Astrocyte (in vitro differentiated cells and primary cell): ENCODE data around the gene TBL1XR1. TPM values are rescaled to one million over a fixed set of nuclear protein-coding genes. Genes with fewer than 3 reads are reported as not detected.

Experiments
- DNase-seq: peaks from one replicate; pipeline ENCODE4 v3.0.0-alpha.2; 2010; ENCODE audit warnings: low read depth
- FAIRE-seq: peaks from 2 replicates; lab custom pipeline; 2011; peaks lifted over from hg19 to GRCh38; lab: Jason Lieb, UNC
- H2AFZ ChIP-seq: 2 replicates; pipeline ENCODE4 v1.6.0; 2012; ENCODE audit warnings: low read depth, low read length, inconsistent platforms
- H3K27ac ChIP-seq: 2 replicates; pipeline ENCODE4 v1.5.1; 2011; ENCODE audit warnings: low read depth, low read length, inconsistent platforms
- H3K27me3 ChIP-seq: 2 replicates; pipeline ENCODE4 v1.6.0; 2011; ENCODE audit warnings: low read length, inconsistent platforms; ENCODE audit not compliant: insufficient read depth
- H3K36me3 ChIP-seq: 2 replicates; pipeline ENCODE4 v1.5.1; 2011; ENCODE audit warnings: low read length, inconsistent platforms; ENCODE audit not compliant: insufficient read depth
- H3K4me1 ChIP-seq: 2 replicates; pipeline ENCODE4 v1.5.1; 2011; ENCODE audit warnings: low read length, inconsistent platforms; ENCODE audit not compliant: insufficient read depth
- H3K4me2 ChIP-seq: 2 replicates; pipeline ENCODE4 v1.6.0; 2012; ENCODE audit warnings: low read length, inconsistent platforms
- H3K4me3 ChIP-seq: 2 replicates; pipeline ENCODE4 v1.5.1; 2011; ENCODE audit warnings: low read depth, mild to moderate bottlenecking, low read length, inconsistent platforms; ENCODE audit not compliant: insufficient read depth
- H3K79me2 ChIP-seq: 2 replicates; pipeline ENCODE4 v1.6.0; 2012; ENCODE audit warnings: mild to moderate bottlenecking, low read length, inconsistent platforms; ENCODE audit not compliant: insufficient read depth
- H3K9ac ChIP-seq: 2 replicates; pipeline ENCODE4 v1.6.0; 2012; ENCODE audit warnings: mild to moderate bottlenecking, low read length, inconsistent platforms
- H3K9me3 ChIP-seq: 2 replicates; pipeline ENCODE4 v1.5.1; 2012; ENCODE audit warnings: low read depth, mild to moderate bottlenecking, low read length, inconsistent platforms; ENCODE audit not compliant: insufficient read depth
- H4K20me1 ChIP-seq: 2 replicates; pipeline ENCODE4 v1.6.0; 2012; ENCODE audit warnings: low read length, inconsistent platforms; ENCODE audit not compliant: insufficient read depth
- H3K27ac Mint-ChIP-seq: one replicate; pipeline ENCODE4 v1.8.0; 2021; ENCODE audit warnings: mild to moderate bottlenecking, mixed read lengths; ENCODE audit not compliant: unreplicated experiment
- H3K27me3 Mint-ChIP-seq: one replicate; pipeline ENCODE4 v1.8.0; 2021; ENCODE audit warnings: low read depth, mixed read lengths; ENCODE audit not compliant: unreplicated experiment
- H3K36me3 Mint-ChIP-seq: one replicate; pipeline ENCODE4 v1.8.0; 2021; ENCODE audit warnings: low read depth, mixed read lengths; ENCODE audit not compliant: unreplicated experiment
- H3K4me1 Mint-ChIP-seq: one replicate; pipeline ENCODE4 v1.8.0; 2021; ENCODE audit warnings: low read depth, mixed read lengths; ENCODE audit not compliant: unreplicated experiment
- H3K4me3 Mint-ChIP-seq: one replicate; pipeline ENCODE4 v1.8.0; 2021; ENCODE audit warnings: mild to moderate bottlenecking, moderate library complexity, mixed read lengths; ENCODE audit not compliant: unreplicated experiment
- H3K9me3 Mint-ChIP-seq: one replicate; pipeline ENCODE4 v1.8.0; 2021; ENCODE audit warnings: mild to moderate bottlenecking, mixed read lengths; ENCODE audit not compliant: unreplicated experiment
- EZH2 ChIP-seq: IDR thresholded peaks from 2 replicates; pipeline ENCODE4 v1.6.1; 2012; ENCODE audit warnings: mild to moderate bottlenecking, low read length, inconsistent platforms; ENCODE audit not compliant: insufficient read depth
- total RNA-seq: library from RNA; stranded (reverse); gene quantifications from 2 replicates; pipeline ENCODE4 v1.2.1, GENCODE V29; 2021
- TF ChIP-seq, protein P1 (sequence below): IDR thresholded peaks from 2 replicates; pipeline ENCODE4 v1.5.1; 2011; ENCODE audit warnings: low read depth, mild to moderate bottlenecking, inconsistent platforms, low read length, moderate library complexity; ENCODE audit not compliant: insufficient read depth

TBL1XR1 gene
- total RNA-seq, 1 donor from 2014 or later = 140 TPM

DNA sequence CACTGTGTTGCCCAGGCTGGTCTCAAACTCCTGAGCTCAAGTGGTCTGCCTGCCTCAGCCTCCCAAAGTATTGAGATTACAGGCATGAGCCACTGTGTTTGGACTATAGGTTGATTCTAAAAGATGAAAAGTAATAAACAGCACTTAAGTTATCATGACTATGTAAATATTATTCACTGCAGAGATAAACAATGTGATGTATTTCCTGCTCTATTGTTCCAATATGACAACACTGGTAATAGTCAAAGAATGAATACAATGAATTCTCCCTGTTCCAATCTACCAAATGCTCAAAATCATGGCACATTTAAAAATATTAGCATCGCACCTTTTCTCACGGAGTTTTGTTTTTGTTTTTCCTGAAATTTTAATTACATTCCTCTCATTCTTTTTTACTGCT lies 36.8 kb upstream of the TBL1XR1 start:
- Histone ChIP-seq H3K4me1 (no peaks in the 10 kb centered on the region), H4K20me1 (no peaks in the 10 kb centered on the region), H3K9ac (no peak overlapping the region), H3K4me3 (no peak overlapping the region), H3K27ac (no peak overlapping the region), H3K79me2 (no peaks in the 10 kb centered on the region), H2AFZ (no peak overlapping the region), H3K36me3 (no peaks in the 10 kb centered on the region), H3K9me3 (no peaks in the 10 kb centered on the region), H3K27me3 (no peaks in the 10 kb centered on the region), H3K4me2 (no peak overlapping the region)
- TF ChIP-seq, protein P1, sequence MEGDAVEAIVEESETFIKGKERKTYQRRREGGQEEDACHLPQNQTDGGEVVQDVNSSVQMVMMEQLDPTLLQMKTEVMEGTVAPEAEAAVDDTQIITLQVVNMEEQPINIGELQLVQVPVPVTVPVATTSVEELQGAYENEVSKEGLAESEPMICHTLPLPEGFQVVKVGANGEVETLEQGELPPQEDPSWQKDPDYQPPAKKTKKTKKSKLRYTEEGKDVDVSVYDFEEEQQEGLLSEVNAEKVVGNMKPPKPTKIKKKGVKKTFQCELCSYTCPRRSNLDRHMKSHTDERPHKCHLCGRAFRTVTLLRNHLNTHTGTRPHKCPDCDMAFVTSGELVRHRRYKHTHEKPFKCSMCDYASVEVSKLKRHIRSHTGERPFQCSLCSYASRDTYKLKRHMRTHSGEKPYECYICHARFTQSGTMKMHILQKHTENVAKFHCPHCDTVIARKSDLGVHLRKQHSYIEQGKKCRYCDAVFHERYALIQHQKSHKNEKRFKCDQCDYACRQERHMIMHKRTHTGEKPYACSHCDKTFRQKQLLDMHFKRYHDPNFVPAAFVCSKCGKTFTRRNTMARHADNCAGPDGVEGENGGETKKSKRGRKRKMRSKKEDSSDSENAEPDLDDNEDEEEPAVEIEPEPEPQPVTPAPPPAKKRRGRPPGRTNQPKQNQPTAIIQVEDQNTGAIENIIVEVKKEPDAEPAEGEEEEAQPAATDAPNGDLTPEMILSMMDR = no peak
- TF ChIP-seq EZH2 = no peak
- Mint-ChIP-seq H3K27me3 (no peaks in the 10 kb centered on the region), H3K4me3 (no peak overlapping the region), H3K36me3 (peaks cover 2% of the 10 kb centered on the region), H3K9me3 (peaks cover 2% of the 10 kb centered on the region), H3K4me1 (no peaks in the 10 kb centered on the region), H3K27ac (no peak overlapping the region)
- DNase-seq = no peak
- no peak for FAIRE-seq

DNA sequence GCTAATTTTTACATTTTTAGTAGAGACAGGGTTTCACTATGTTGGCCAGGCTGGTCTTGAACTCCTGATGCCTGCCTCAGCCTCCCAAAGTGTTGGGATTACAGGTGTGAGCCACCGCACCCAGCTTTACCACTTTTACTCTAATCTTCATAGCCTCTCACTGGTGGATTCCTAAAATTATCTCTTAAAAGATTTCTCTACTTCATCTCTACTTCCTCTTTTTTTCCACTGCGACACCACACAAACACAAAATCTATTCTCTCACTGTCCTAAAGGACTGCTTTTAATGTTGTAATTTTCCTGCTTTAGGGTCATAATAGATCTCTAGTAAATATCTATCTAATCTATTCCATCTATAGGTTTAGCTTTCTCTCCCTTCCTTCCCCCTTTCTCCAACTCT lies 34.0 kb upstream of the TBL1XR1 start:
- DNase-seq = no peak
- Mint-ChIP-seq H3K27ac (no peak overlapping the region), H3K9me3 (peaks cover 2% of the 10 kb centered on the region), H3K4me1 (no peaks in the 10 kb centered on the region), H3K36me3 (peaks cover 2% of the 10 kb centered on the region), H3K27me3 (no peaks in the 10 kb centered on the region), H3K4me3 (no peak overlapping the region)
- no peaks in the 10 kb centered on the region for H3K9me3 ChIP-seq
- H3K36me3 ChIP-seq = no peaks in the 10 kb centered on the region
- no peak overlapping the region for H3K4me2 ChIP-seq
- no peak overlapping the region for H3K27ac ChIP-seq
- H3K27me3 ChIP-seq = no peaks in the 10 kb centered on the region
- H3K79me2 ChIP-seq = no peaks in the 10 kb centered on the region
- H3K4me1 ChIP-seq = no peaks in the 10 kb centered on the region
- H4K20me1 ChIP-seq = no peaks in the 10 kb centered on the region
- no peak overlapping the region for H3K9ac ChIP-seq
- H2AFZ ChIP-seq = no peak overlapping the region
- FAIRE-seq = no peak
- H3K4me3 ChIP-seq = no peak overlapping the region
- TF ChIP-seq EZH2 = no peak
- TF ChIP-seq, protein P1 = no peak

DNA sequence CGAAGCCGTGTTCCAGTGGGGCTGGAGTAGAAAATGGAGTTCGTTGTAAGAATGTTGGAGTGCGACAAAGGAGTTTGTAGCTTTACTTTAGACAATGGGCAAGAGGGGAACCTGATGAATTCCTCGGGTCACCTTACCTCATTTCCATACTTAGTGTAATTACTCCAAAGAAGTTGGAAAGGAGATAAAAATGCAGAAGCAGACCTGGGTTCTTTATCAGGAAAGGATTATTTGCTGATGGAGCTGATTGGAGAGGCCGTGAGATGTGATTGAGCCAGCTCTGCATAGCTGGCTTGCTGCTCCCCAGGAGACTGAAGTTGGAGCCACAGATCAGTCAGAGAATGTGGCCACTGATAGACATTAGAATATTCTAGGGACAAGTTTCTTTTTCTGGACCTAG lies 33.4 kb upstream of the TBL1XR1 start:
- Histone ChIP-seq H3K4me1 (no peaks in the 10 kb centered on the region), H4K20me1 (no peaks in the 10 kb centered on the region), H3K27me3 (no peaks in the 10 kb centered on the region), H2AFZ (no peak overlapping the region), H3K4me2 (no peak overlapping the region), H3K9ac (no peak overlapping the region), H3K27ac (no peak overlapping the region), H3K4me3 (no peak overlapping the region), H3K79me2 (no peaks in the 10 kb centered on the region), H3K9me3 (no peaks in the 10 kb centered on the region), H3K36me3 (no peaks in the 10 kb centered on the region)
- H3K9me3 Mint-ChIP-seq = peaks cover 2% of the 10 kb centered on the region
- H3K4me3 Mint-ChIP-seq = no peak overlapping the region
- DNase-seq (no peak), FAIRE-seq (no peak)
- no peak for TF ChIP-seq EZH2
- TF ChIP-seq, protein P1 = no peak
- H3K27ac Mint-ChIP-seq = no peak overlapping the region
- no peaks in the 10 kb centered on the region for H3K4me1 Mint-ChIP-seq
- peaks cover 2% of the 10 kb centered on the region for H3K36me3 Mint-ChIP-seq
- no peaks in the 10 kb centered on the region for H3K27me3 Mint-ChIP-seq
